OCI-LY3 (cell line): Measurements from ENCODE around the gene SH3PXD2B.
"Not testable (repeated sequence)": the region's sequence is repeated elsewhere in the genome, so short reads cannot be mapped to it uniquely, and the experiment has no call there.

ENCODE experiments used
- CTCF ChIP-seq: fragments of 200-600, 300-600 bp; sonication (generic); IDR thresholded peaks from 2 replicates; pipeline ENCODE4 v1.5.1; 2014; ENCODE audit warnings: antibody characterized with exemption, low read length, low read depth
- EZH2phosphoT487 ChIP-seq: fragments of 200-600 bp; shearing (Covaris generic); IDR thresholded peaks from 2 replicates; pipeline ENCODE4 v1.6.1; 2018; ENCODE audit warnings: antibody characterized with exemption, mixed run types, low read depth

DNA sequence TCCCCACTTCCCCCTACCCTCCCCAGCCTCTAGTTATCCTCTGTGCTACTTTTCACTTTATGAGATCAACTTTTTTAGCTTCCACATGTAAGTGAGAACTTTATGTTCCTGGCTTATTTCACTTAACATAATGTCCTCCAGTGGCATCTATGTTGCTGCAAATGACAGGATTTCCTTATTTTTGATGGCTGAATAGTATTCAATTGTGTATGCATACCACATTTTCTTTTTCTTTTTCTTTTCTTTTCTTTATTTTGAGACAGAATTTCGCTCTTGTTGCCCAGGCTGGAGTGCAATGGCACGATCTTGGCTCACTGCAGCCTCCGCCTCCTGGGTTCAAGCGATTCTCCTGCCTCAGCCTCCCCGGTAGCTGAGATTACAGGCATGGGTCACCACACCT lies 44.8 kb downstream of the SH3PXD2B start:
- not testable (repeated sequence) for TF ChIP-seq CTCF, EZH2phosphoT487
